GDM1 (cell line): Measurements from ENCODE around the gene DCK.
"Not testable (repeated sequence)": the region's sequence is repeated elsewhere in the genome, so short reads cannot be mapped to it uniquely, and the experiment has no call there.

Experiments used
- DNase-seq: peaks from one replicate; lab custom pipeline; 2025; lab: John Stamatoyannopoulos, UW

Gene DCK

GRCh38 chr4:71001363-71001762 is 7.9 kb downstream of the DCK start:
- DNase-seq: not testable (repeated sequence)

- no peak for DNase-seq
These were observed 10.9 kb downstream of the DCK start for GRCh38 chr4:71004281-71004851.

- not testable (repeated sequence) for DNase-seq
These were observed 11.6 kb downstream of the DCK start for GRCh38 chr4:71005025-71005424.

GRCh38 chr4:71006203-71006907 is 12.9 kb downstream of the DCK start:
- DNase-seq: no peak

- no peak for DNase-seq
These were observed 14.7 kb downstream of the DCK start for GRCh38 chr4:71008196-71008595.

GRCh38 chr4:71009086-71009485 is 15.6 kb downstream of the DCK start:
- DNase-seq: no peak

- DNase-seq: no peak
These were observed 16.6 kb downstream of the DCK start for GRCh38 chr4:71009890-71010588.

- DNase-seq: no peak
These were observed 18.0 kb downstream of the DCK start for GRCh38 chr4:71011451-71011850.

GRCh38 chr4:71017391-71017790 is 23.9 kb downstream of the DCK start:
- DNase-seq: not testable (repeated sequence)

- no peak for DNase-seq
These were observed 27.2 kb downstream of the DCK start for GRCh38 chr4:71020611-71021010.

GRCh38 chr4:71025654-71026053 is 32.2 kb downstream of the DCK start:
- DNase-seq: no peak

GRCh38 chr4:71026086-71026485 is 32.6 kb downstream of the DCK start:
- DNase-seq: no peak

- no peak for DNase-seq
These were observed 34.2 kb downstream of the DCK start for GRCh38 chr4:71027611-71028010.

GRCh38 chr4:71029504-71029903 is 36.1 kb downstream of the DCK start:
- DNase-seq: no peak

GRCh38 chr4:71032106-71032505 is 38.7 kb downstream of the DCK start:
- not testable (repeated sequence) for DNase-seq

GRCh38 chr4:71045256-71045655 is 51.8 kb downstream of the DCK start:
- no peak for DNase-seq

- DNase-seq: no peak
These were observed 55.9 kb downstream of the DCK start for GRCh38 chr4:71049395-71049794.

- no peak for DNase-seq
These were observed 57.4 kb downstream of the DCK start for GRCh38 chr4:71050809-71051208.

- DNase-seq: no peak
These were observed 58.6 kb downstream of the DCK start for GRCh38 chr4:71052034-71052433.

GRCh38 chr4:71052716-71053115 is 59.3 kb downstream of the DCK start:
- no peak for DNase-seq

GRCh38 chr4:71053613-71054012 is 60.2 kb downstream of the DCK start:
- not testable (repeated sequence) for DNase-seq

GRCh38 chr4:71059573-71059972 is 66.1 kb downstream of the DCK start:
- DNase-seq: not testable (repeated sequence)

GRCh38 chr4:71062436-71062835 is 69.0 kb downstream of the DCK start:
- no peak for DNase-seq
